GM18858 (cell line): ENCODE measurements around the gene PPP5C.
"Not testable (repeated sequence)": the region's sequence is repeated elsewhere in the genome, so short reads cannot be mapped to it uniquely, and the experiment has no call there.

Source experiments
- ATAC-seq: cut with Tn5 transposase; IDR thresholded peaks from one replicate; pipeline ENCODE4 v1.9.1; 2021; ENCODE audit not compliant: unreplicated experiment

The PPP5C gene

GRCh38 chr19:46406976-46407375, 60.1 kb downstream of the PPP5C start:
- ATAC-seq = no peak

- ATAC-seq = no peak
Measured at GRCh38 chr19:46407856-46408663, 61.2 kb downstream of the PPP5C start.

- no peak for ATAC-seq
Measured at GRCh38 chr19:46408664-46409039, 61.8 kb downstream of the PPP5C start.

- no peak for ATAC-seq
Measured at GRCh38 chr19:46409191-46409590, 62.3 kb downstream of the PPP5C start.

GRCh38 chr19:46410205-46411087, 63.6 kb downstream of the PPP5C start:
- no peak for ATAC-seq

- ATAC-seq = no peak
Measured at GRCh38 chr19:46411088-46411924, 64.4 kb downstream of the PPP5C start.

GRCh38 chr19:46411925-46412649, 65.2 kb downstream of the PPP5C start:
- no peak for ATAC-seq

- ATAC-seq = no peak
Measured at GRCh38 chr19:46412650-46413261, 65.9 kb downstream of the PPP5C start.

GRCh38 chr19:46413262-46414031, 66.6 kb downstream of the PPP5C start, which contains the start of gene CCDC8:
Gene CCDC8 (minus strand): TSS chr19:46413564. CDS start chr19:46412810, 754 bp downstream.
- ATAC-seq = no peak

GRCh38 chr19:46414899-46415298, 68.0 kb downstream of the PPP5C start:
- ATAC-seq = not testable (repeated sequence)

GRCh38 chr19:46415804-46416709, 69.2 kb downstream of the PPP5C start:
- not testable (repeated sequence) for ATAC-seq

GRCh38 chr19:46420056-46420455, 73.2 kb downstream of the PPP5C start:
- no peak for ATAC-seq

GRCh38 chr19:46422344-46422743, 75.5 kb downstream of the PPP5C start:
- ATAC-seq = no peak

GRCh38 chr19:46423188-46423587, 76.3 kb downstream of the PPP5C start:
- ATAC-seq = no peak

GRCh38 chr19:46426035-46426505, 79.2 kb downstream of the PPP5C start:
- no peak for ATAC-seq

- no peak for ATAC-seq
Measured at GRCh38 chr19:46426506-46427162, 79.7 kb downstream of the PPP5C start.

- ATAC-seq = no peak
Measured at GRCh38 chr19:46427518-46428045, 80.7 kb downstream of the PPP5C start.
